Measurements from ENCODE around the gene TAF1.

TAF1 gene

DNA sequence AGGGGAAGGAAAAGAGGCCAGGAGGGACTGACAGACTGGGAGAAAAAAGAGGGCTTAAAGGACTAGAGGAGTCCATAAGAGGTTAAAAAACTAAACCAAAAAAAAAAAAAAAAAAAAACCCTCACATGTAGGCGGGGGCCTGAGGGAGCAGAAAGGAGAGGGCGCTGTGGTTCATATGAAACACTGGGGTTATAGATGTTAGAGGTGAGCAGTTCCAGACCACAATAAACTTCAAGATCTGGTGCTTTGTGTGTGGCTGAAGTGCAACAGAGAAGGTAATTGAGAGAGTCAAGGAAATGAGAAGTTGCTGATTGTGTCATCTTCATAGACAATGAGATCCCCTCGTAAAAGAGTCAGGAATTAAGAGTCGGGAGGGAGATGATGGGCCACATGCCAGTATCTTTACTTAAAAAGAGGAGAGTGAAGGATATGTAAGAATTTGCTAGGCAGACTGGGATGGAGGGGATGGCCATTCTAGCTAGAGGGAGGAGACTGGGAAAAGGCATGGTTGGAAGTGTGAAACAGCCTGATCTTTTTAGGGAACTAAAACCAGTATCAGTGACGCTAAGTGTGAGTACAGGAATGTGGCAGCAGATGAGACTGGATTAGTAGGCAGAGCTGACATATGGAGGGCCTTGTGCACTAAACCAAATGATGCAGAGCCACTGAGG lies 148.3 kb downstream of the TAF1 start:
- DNase-seq: no peak

GRCh38 chrX:71515038-71515396 lies 148.9 kb downstream of the TAF1 start:
- DNase-seq: no peak
